ENCODE measurements around the gene TRPM2. TPM values are rescaled to one million over a fixed set of nuclear protein-coding genes. Genes with fewer than 3 reads are reported as not detected.
"Not testable (repeated sequence)": the region's sequence is repeated elsewhere in the genome, so short reads cannot be mapped to it uniquely, and the experiment has no call there.

The TRPM2 gene
- polyA plus RNA-seq, 1 donor = 1.5 TPM

DNA sequence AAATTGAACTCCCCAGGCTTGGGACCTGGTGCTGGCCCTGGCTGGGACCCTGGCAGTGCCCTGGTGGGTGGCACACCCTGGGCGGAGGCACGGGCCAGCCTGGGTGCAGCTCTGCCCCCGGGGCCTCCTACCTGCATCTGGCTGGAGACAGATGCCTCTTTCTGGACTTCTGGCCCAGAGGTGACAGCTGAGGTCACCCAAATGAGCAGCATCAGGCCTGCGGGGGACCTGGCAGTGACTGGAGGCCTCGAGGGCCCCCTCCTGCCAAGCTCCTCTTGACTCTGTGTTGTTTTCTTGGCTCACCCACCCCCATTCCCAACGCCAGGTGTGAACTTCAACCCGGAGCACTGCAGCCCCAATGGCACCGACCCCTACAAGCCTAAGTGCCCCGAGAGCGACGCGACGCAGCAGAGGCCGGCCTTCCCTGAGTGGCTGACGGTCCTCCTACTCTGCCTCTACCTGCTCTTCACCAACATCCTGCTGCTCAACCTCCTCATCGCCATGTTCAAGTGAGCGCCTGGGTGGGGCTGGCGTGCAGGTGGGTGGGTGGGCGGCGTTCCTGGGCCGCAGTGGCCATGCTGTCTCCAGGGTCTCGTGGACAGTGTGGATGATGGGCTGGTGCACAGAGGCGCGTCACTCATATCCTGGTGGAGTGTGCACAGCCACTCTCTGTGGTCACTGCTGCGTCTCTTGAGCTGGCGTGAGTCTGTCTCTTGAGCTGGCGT, 60.3 kb downstream of the TRPM2 start:
- no peak for DNase-seq (ENCODE audit: low read depth)

- peak; percentile 57 for DNase-seq (ENCODE audit: low read depth)
Measured at GRCh38 chr21:44414291-44415072, 61.1 kb downstream of the TRPM2 start.

- DNase-seq (ENCODE audit: low read depth) = no peak
Measured at GRCh38 chr21:44415073-44416025, 61.9 kb downstream of the TRPM2 start.

- no peak for DNase-seq (ENCODE audit: low read depth)
Measured at GRCh38 chr21:44416193-44416592, 62.8 kb downstream of the TRPM2 start.

GRCh38 chr21:44417621-44418107, 64.2 kb downstream of the TRPM2 start:
- not testable (repeated sequence) for DNase-seq (ENCODE audit: low read depth)

- no peak for DNase-seq (ENCODE audit: low read depth)
Measured at GRCh38 chr21:44418108-44418875, 64.9 kb downstream of the TRPM2 start.

GRCh38 chr21:44418876-44419230, 65.4 kb downstream of the TRPM2 start:
- DNase-seq (ENCODE audit: low read depth) = no peak

GRCh38 chr21:44419679-44420078, 66.3 kb downstream of the TRPM2 start:
- no peak for DNase-seq (ENCODE audit: low read depth)

GRCh38 chr21:44420416-44421205, 67.2 kb downstream of the TRPM2 start:
- DNase-seq (ENCODE audit: low read depth) = no peak

GRCh38 chr21:44421901-44422840, 68.8 kb downstream of the TRPM2 start:
- DNase-seq (ENCODE audit: low read depth) = no peak

- DNase-seq (ENCODE audit: low read depth) = no peak
Measured at GRCh38 chr21:44423312-44423821, 69.9 kb downstream of the TRPM2 start.

DNA sequence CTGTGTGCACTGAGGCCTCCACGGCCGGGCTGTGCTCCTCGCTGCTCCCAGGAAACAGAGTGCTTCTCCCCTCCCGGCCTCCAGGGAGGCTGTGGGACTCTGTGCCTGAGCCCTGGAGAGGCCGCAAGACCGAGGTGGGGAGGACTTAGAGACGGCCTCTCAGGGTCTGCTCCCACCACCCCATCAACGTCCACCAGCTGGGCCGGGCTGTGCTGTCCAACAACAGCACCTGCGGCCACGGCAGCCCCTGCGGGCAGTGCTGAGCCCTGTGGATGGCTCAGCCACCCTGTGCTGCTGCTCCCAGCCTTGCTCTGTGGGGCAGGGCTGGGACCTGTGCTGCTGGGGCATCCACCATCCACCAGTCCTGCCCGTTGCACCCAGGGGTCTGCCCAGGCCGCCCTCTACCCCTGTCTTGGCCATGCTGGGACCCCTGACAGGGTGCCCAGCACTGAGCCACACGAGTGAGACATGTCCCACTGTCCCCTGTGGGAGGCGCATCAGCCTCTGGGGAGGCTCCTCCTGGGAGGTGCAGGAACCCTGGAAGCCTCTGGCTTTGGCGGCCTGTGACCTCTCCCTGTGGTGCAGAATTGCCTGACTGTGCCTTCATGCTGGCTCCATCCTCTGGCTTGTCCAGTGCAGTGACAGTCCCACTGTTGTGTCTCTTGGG, 70.7 kb downstream of the TRPM2 start:
- no peak for DNase-seq (ENCODE audit: low read depth)

DNA sequence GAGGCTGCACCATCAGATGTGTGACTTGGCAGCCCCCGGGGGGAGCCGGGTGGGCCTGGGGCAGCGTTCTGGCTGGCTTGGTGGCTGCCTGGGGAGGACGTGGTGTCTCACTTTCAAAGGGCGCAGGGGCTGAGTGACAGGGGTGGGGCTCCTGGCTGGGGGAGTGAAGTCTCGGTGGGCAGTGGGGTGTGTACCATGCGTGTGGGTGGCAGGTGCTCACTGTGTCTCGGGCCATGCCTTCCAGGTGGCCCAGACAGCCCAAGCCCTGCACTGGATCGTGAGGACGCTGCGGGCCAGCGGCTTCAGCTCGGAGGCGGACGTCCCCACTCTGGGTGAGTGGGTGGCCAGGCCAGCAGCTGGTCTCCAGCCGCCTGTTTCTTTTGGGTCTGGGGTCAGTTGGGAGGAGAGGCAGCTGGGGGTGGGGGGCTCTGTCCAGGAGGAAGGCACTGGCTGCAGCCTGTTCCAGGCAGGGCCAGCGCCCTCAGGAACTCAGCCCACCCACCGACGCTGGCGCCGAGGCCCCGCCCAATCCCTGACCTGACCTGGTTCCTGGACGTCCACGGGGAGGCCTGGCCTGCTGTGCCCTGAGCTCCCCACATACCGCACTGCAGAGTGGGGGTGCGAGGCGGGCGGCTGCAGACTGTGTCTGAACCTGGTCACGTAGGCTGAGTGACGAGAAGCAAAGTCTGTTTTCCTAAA, 71.3 kb downstream of the TRPM2 start:
- no peak for DNase-seq (ENCODE audit: low read depth)

- DNase-seq (ENCODE audit: low read depth) = no peak
Measured at GRCh38 chr21:44425307-44425894, 72.0 kb downstream of the TRPM2 start.

DNA sequence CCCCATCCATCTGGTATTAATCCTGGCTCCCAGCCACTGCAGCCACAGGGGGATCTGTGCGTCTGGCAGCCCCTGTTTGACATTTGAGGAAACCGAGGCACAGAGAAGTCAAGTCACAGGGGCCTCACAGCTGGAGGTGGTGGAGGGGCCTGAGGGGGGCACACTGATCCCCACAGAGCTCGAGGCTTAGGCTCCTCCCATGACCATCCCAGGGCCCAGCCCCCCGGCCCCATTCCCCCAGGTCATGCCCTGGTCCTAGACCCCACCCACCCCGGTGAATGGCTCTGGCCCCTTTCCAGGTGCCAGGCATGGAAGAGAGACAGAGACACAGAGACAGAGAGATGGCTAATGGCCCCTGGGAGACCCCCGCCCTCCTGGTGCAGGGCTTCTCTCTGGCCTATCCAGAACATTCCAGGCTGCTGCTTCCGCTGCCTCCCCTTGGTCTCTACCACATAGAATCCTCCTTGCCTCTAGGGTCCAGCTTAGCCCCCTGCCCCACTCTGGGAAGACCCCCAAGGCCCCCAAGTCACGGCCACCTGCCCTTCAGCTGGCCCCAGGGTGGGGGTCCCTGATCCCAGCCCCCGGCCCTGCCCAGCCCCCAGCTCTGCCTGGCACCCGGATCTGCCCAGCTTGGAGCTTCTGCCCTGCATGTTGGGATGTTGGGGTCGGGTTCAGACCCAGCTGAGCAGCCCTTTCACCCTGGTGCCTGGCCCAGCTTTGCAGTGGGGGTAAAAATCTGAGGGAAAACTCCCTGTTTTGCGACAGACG, 72.7 kb downstream of the TRPM2 start:
- DNase-seq (ENCODE audit: low read depth) = no peak

DNA sequence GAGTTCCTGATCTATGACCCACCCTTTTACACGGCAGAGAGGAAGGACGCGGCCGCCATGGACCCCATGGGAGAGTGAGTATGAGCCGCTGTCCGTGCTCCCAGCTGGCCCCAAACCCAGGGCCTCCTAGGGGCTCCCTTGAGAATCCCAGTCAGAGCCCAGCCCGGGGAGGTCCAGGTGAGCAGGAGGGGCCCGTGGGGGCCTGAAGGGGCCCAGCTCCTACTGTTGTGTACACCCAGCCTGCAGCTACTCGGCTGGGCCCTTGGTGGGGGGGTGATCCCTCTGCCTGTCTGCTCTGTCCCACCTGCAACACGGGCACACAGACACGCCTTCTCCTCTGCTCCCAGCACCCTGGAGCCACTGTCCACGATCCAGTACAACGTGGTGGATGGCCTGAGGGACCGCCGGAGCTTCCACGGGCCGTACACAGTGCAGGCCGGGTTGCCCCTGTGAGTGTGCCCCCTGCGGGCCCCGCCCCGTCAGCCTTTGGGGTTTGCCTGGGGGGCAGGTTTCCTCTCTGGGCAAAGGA, 73.3 kb downstream of the TRPM2 start:
- DNase-seq (ENCODE audit: low read depth) = no peak
